ENCODE results near the gene GABRB1.

GABRB1 gene

DNA sequence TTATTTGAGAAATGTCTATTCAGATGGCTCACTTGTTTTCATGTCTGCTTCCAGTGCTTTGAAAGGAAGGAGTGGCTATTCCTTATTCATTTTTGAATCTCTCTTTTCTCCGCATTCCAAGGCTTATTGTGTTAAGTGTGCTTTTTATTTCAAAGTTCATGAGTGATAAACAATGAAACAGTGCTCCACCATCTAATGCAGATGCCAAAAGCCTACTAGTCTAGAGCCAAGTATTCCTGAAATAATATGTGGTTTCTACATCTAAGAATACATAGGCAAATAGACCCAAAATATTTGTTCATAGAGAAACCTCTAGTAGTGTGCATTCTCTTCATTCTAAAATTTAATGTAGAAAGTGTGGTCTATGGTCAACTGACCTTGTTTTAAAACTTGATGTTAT is 187.3 kb downstream of the GABRB1 start:
- Histone ChIP-seq H3K9ac (ENCODE audit: low read length) (no peak overlapping the region), H3K9me3 (ENCODE audit: insufficient read depth, low read length) (no peaks in the 10 kb centered on the region), H3K27ac (ENCODE audit: low read length) (no peak overlapping the region), H4K20me1 (ENCODE audit: insufficient read depth, low read length) (no peaks in the 10 kb centered on the region), H3K4me2 (ENCODE audit: low read length) (no peak overlapping the region), H3K36me3 (replicated peaks; ENCODE audit: low read depth, low read length) (no peaks in the 10 kb centered on the region), H2AFZ (ENCODE audit: low read depth, low read length) (no peak overlapping the region), H3K27me3 (ENCODE audit: low read depth, low read length) (no peaks in the 10 kb centered on the region), H3K4me3 (ENCODE audit: low read length) (no peak overlapping the region), H3K4me1 (ENCODE audit: low read length) (peaks cover 7% of the 10 kb centered on the region), H3K79me2 (ENCODE audit: low read length) (no peaks in the 10 kb centered on the region)
- TF ChIP-seq, protein P1, sequence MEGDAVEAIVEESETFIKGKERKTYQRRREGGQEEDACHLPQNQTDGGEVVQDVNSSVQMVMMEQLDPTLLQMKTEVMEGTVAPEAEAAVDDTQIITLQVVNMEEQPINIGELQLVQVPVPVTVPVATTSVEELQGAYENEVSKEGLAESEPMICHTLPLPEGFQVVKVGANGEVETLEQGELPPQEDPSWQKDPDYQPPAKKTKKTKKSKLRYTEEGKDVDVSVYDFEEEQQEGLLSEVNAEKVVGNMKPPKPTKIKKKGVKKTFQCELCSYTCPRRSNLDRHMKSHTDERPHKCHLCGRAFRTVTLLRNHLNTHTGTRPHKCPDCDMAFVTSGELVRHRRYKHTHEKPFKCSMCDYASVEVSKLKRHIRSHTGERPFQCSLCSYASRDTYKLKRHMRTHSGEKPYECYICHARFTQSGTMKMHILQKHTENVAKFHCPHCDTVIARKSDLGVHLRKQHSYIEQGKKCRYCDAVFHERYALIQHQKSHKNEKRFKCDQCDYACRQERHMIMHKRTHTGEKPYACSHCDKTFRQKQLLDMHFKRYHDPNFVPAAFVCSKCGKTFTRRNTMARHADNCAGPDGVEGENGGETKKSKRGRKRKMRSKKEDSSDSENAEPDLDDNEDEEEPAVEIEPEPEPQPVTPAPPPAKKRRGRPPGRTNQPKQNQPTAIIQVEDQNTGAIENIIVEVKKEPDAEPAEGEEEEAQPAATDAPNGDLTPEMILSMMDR (IDR thresholded peaks at IDR 0.05; ENCODE audit: low read depth, low read length) = no peak
- no peak for TF ChIP-seq EZH2phosphoT487 (IDR thresholded peaks at IDR 0.05; ENCODE audit: low read depth)

DNA sequence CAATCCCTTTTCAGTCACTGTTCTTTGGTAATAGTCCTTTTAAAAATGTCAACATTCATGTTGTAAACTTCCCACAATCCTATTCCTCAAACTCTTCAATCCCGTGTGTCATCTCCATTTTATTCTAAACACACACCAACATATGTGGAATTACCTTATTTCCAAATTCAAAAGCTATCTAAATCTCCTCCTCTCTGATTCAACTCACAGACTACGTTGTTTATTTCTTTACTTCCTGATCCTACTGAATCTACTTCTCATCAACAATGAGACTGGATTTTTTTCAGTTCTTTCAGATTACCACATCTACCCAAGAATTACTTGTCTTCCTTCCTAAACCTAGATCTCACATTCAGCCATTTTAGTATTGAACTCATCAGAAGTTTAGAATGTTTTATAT is 188.2 kb downstream of the GABRB1 start:
- no peak overlapping the region for H2AFZ ChIP-seq (ENCODE audit: low read depth, low read length)
- TF ChIP-seq EZH2phosphoT487 (IDR thresholded peaks at IDR 0.05; ENCODE audit: low read depth) = no peak
- TF ChIP-seq, protein P1 (IDR thresholded peaks at IDR 0.05; ENCODE audit: low read depth, low read length) = no peak
- H3K36me3 ChIP-seq (replicated peaks; ENCODE audit: low read depth, low read length) = no peaks in the 10 kb centered on the region
- H4K20me1 ChIP-seq (ENCODE audit: insufficient read depth, low read length) = no peaks in the 10 kb centered on the region
- no peaks in the 10 kb centered on the region for H3K4me1 ChIP-seq (ENCODE audit: low read length)
- no peaks in the 10 kb centered on the region for H3K9me3 ChIP-seq (ENCODE audit: insufficient read depth, low read length)
- no peak overlapping the region for H3K27ac ChIP-seq (ENCODE audit: low read length)
- no peak overlapping the region for H3K9ac ChIP-seq (ENCODE audit: low read length)
- no peaks in the 10 kb centered on the region for H3K79me2 ChIP-seq (ENCODE audit: low read length)
- no peak overlapping the region for H3K4me2 ChIP-seq (ENCODE audit: low read length)
- H3K27me3 ChIP-seq (ENCODE audit: low read depth, low read length) = no peaks in the 10 kb centered on the region
- no peak overlapping the region for H3K4me3 ChIP-seq (ENCODE audit: low read length)

DNA sequence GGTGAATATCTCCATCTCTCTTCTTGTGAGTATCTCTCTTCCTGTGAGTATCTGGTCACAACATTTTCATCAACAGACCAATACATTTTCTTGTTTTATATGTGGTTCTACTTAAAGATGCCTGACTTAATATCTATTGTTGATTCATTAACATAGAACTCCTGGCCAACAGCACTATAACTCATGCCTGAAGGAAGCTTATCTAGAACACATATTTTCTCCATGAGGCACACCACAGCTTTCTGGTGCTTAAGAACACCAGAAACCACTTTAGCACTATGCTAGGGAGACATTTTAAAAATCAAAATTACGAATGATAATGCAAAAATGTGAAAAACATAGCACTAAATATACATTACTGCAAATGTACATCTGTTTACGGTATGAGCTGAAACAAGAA is 190.4 kb downstream of the GABRB1 start:
- H3K4me2 ChIP-seq (ENCODE audit: low read length) = no peak overlapping the region
- H3K36me3 ChIP-seq (replicated peaks; ENCODE audit: low read depth, low read length) = no peaks in the 10 kb centered on the region
- H2AFZ ChIP-seq (ENCODE audit: low read depth, low read length) = no peak overlapping the region
- no peaks in the 10 kb centered on the region for H3K9me3 ChIP-seq (ENCODE audit: insufficient read depth, low read length)
- no peak overlapping the region for H3K9ac ChIP-seq (ENCODE audit: low read length)
- H3K27ac ChIP-seq (ENCODE audit: low read length) = no peak overlapping the region
- H3K4me3 ChIP-seq (ENCODE audit: low read length) = no peak overlapping the region
- TF ChIP-seq EZH2phosphoT487 (IDR thresholded peaks at IDR 0.05; ENCODE audit: low read depth) = no peak
- TF ChIP-seq, protein P1 (IDR thresholded peaks at IDR 0.05; ENCODE audit: low read depth, low read length) = no peak
- H3K79me2 ChIP-seq (ENCODE audit: low read length) = no peaks in the 10 kb centered on the region
- no peaks in the 10 kb centered on the region for H3K27me3 ChIP-seq (ENCODE audit: low read depth, low read length)
- no peaks in the 10 kb centered on the region for H3K4me1 ChIP-seq (ENCODE audit: low read length)
- H4K20me1 ChIP-seq (ENCODE audit: insufficient read depth, low read length) = no peaks in the 10 kb centered on the region

DNA sequence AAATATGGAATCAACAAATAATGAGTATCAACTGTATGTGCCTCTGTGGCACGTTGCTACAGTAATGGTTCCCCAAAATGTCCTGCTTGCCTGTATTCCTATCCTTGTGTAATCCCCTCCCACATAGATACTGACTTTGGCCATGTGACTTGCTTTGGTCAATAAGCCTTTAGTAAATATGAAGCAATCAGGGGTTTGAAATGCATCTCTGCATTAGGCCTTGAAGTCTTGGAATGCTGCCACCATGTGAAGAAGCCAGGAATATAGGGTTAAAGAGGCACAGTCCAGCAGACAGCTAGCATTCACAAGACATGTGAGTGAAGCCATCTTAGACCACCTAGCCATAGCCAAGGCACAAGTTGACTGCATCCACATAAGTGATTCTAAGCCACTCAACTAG is 190.9 kb downstream of the GABRB1 start:
- no peaks in the 10 kb centered on the region for H3K79me2 ChIP-seq (ENCODE audit: low read length)
- H3K4me3 ChIP-seq (ENCODE audit: low read length) = no peak overlapping the region
- H3K27ac ChIP-seq (ENCODE audit: low read length) = no peak overlapping the region
- H3K36me3 ChIP-seq (replicated peaks; ENCODE audit: low read depth, low read length) = no peaks in the 10 kb centered on the region
- no peak overlapping the region for H3K9ac ChIP-seq (ENCODE audit: low read length)
- H4K20me1 ChIP-seq (ENCODE audit: insufficient read depth, low read length) = no peaks in the 10 kb centered on the region
- H2AFZ ChIP-seq (ENCODE audit: low read depth, low read length) = no peak overlapping the region
- no peaks in the 10 kb centered on the region for H3K4me1 ChIP-seq (ENCODE audit: low read length)
- no peak for TF ChIP-seq EZH2phosphoT487 (IDR thresholded peaks at IDR 0.05; ENCODE audit: low read depth)
- TF ChIP-seq, protein P1 (IDR thresholded peaks at IDR 0.05; ENCODE audit: low read depth, low read length) = no peak; the same call in 1 of the 2 replicates
- no peaks in the 10 kb centered on the region for H3K9me3 ChIP-seq (ENCODE audit: insufficient read depth, low read length)
- H3K27me3 ChIP-seq (ENCODE audit: low read depth, low read length) = no peaks in the 10 kb centered on the region
- H3K4me2 ChIP-seq (ENCODE audit: low read length) = no peak overlapping the region
